HG02981 (cell line): ENCODE measurements around the gene FRAS1.
"Not testable (repeated sequence)": the region's sequence is repeated elsewhere in the genome, so short reads cannot be mapped to it uniquely, and the experiment has no call there.

Experiments used
- ATAC-seq: cut with Tn5 transposase; IDR thresholded peaks from one replicate; pipeline ENCODE4 v1.9.1; 2021; ENCODE audit warnings: mild to moderate bottlenecking, moderate library complexity; ENCODE audit not compliant: unreplicated experiment

The FRAS1 gene, protein sequence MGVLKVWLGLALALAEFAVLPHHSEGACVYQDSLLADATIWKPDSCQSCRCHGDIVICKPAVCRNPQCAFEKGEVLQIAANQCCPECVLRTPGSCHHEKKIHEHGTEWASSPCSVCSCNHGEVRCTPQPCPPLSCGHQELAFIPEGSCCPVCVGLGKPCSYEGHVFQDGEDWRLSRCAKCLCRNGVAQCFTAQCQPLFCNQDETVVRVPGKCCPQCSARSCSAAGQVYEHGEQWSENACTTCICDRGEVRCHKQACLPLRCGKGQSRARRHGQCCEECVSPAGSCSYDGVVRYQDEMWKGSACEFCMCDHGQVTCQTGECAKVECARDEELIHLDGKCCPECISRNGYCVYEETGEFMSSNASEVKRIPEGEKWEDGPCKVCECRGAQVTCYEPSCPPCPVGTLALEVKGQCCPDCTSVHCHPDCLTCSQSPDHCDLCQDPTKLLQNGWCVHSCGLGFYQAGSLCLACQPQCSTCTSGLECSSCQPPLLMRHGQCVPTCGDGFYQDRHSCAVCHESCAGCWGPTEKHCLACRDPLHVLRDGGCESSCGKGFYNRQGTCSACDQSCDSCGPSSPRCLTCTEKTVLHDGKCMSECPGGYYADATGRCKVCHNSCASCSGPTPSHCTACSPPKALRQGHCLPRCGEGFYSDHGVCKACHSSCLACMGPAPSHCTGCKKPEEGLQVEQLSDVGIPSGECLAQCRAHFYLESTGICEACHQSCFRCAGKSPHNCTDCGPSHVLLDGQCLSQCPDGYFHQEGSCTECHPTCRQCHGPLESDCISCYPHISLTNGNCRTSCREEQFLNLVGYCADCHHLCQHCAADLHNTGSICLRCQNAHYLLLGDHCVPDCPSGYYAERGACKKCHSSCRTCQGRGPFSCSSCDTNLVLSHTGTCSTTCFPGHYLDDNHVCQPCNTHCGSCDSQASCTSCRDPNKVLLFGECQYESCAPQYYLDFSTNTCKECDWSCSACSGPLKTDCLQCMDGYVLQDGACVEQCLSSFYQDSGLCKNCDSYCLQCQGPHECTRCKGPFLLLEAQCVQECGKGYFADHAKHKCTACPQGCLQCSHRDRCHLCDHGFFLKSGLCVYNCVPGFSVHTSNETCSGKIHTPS (N-terminal part only)

GRCh38 chr4:78057135-78057599, at the start of gene FRAS1:
FRAS1 (plus strand) TSS chr4:78057323; CDS start chr4:78058010, 687 bp downstream.
- ATAC-seq = peak; percentile 33

GRCh38 chr4:78011003-78011402, 46.1 kb upstream of the FRAS1 start:
- not testable (repeated sequence) for ATAC-seq

DNA sequence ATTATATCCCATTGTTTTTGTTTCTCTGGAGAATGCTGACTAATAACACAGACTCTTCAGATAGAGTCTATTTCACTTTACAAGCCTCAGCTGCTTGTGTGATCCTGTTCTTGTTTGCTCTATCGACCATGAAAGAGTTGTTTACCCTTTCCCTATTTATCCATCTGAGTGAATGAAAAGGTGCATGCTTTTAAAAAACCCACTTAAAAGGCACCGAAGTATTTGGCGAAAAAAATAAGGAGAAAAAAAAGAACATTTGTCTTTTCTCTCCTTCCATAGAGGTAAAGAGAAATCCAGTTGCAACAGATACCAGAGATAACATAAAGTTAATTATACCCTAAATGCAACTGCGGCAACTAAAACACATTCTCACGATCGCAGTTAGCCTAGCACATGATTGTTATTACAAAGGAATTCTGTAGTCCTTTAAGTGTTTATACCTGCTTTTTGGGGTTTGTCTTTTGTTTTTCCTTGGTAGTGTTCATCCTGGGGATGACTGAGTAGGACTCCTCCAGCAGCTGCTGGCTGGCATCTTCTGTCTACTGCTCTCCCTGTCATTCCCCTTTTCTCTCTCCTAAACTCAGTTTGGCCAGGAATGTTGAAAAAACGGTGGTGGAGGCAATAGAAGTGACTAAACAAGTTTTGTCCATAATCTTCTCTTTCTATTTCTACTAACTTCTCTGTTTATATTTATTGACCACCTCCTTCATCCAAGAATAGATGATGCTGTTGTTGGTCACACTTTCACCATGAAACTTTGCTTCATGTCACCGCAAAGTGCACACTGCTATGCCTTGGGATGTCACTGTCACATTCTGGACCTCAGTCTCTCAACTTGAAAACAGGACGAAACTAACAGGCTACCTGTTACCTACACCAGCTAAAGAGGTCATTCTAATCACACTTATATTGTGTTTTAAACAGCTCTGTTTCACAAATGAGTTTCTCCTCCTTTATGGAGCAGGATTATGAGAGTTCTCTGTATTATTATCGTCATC, 41.9 kb upstream of the FRAS1 start:
- no peak for ATAC-seq

DNA sequence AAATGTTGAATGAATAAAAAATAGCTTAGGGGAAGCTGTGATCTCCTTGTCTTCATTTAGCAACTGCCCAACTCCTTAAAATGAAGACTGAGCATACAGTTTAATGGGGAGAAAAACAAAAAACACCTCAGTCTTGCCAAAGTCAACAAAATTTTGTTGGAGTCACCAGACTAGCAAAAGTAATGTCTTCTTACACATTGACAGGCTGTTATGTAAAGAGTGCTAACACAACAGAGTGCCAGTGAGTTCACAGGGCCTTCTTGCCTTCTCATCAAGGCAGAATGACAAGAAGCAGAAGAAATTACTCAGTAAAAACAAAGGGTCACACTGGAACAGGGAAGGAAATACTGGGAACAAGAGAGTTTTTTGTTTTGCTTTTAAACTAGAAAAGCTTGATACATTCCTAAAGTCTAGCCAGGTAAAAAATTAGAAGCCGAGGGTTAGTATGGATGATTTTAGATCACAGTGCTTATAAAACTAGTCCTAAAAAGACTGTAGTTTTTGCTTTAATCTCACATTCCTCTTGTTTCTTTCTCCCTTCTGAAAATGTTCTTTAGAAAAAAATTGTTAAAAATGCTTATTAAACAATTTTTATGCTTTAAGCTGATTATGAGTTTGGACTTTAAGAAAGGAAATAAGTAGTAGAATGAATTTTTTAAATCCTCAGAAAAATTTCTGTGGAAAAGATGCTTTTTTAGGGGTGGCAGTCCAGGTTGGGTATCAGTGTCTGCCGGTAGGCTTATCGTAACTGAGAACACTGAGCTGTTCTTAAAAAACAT, 38.7 kb upstream of the FRAS1 start:
- ATAC-seq = no peak

GRCh38 chr4:78019414-78019813, 37.7 kb upstream of the FRAS1 start:
- ATAC-seq = no peak

DNA sequence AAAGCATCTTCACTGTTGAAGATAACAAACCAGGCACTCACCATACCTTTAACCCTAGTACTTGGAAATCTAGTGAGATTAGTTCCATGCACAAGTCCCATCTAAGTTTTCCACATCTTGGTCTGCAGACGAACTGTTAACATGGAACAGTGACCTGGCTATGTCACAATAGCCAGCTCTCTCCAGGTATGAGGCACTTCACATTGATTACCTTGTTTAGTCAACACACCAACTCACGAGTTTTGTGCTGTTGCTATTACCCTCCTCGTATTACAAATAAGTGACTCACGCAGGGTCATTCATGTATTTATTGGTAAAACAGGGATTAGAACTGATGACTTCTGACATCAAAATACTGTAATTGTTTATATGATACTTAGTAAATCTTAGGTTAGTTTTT, 36.4 kb upstream of the FRAS1 start:
- ATAC-seq = no peak

DNA sequence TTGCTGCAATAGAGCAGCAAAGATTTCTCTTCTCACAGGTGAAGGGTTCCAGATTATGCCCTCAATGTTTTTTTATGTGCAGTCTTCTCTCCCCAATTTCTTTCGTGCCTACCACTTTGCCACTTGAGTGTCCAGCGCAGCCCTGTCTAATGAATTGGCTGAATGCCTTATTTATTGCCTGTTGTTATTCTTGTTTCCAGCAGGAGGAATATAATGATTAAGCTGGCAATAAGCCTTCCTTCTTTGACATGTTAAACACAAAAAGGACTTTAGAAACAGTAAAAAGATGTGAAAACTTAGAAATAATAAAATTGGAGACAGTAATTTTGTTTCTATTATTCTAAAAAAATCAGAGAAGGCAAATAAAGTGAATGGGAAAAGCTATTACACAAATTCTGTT, 34.6 kb upstream of the FRAS1 start:
- no peak for ATAC-seq

- no peak for ATAC-seq
Measured at GRCh38 chr4:78024085-78024484, 33.0 kb upstream of the FRAS1 start.

GRCh38 chr4:78024576-78025091, 32.5 kb upstream of the FRAS1 start:
- no peak for ATAC-seq

- ATAC-seq = no peak
Measured at GRCh38 chr4:78031417-78031950, 25.6 kb upstream of the FRAS1 start.

DNA sequence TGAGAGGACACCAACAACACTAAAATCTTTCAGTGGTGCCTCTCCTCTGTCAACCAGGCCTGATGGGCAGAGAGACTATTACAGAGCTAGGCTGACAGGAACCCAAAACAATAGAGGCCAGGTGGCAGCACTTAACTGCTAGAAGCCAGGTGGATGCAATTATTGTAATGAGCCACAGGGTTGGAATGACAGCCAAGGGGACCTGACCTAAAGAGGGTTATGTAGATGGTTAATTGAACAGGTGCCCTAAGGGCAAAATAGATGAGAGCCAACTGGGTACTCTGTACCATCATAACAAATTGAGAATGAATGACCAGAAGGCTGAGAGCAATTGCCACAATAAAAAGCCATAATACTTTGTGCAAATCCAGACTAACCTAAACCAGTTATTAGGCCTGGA, 24.7 kb upstream of the FRAS1 start:
- ATAC-seq = no peak

DNA sequence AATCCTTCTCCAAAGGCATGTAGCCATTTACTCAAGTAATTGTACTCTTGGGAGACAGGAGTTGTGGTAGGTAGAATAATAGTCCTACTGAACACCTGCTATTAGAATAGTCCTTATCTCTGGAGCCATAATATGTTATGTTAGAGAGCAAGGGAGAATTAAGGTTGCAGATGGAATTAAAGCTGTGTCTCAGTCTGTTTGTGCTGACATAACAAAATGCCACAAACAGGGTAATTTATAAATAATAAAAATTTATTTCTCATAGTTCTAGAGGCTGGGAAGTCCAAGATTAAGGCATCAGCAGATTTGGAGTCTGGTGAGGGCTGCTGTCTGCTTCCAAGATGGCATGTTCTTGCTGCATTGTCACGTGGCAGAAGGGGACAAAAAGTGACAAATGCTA, 24.2 kb upstream of the FRAS1 start:
- ATAC-seq = no peak

DNA sequence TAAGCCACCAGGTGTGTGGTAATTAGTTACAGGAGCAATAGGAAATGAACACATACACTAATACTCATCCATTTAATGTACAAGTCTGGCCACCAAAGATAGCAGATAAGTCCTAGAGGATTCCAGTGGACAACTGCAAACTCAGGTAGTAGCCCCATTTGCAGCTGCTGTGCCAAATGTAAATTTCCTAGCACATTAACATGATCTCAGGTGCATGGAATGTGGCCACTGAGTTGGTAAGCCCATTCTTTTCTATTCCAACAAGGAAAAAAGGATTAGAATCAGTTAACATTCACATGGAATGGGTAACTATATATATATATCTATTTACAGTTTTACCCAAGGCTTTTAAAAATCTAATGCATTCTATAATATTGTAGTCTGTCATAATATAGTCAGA, 23.3 kb upstream of the FRAS1 start:
- no peak for ATAC-seq

GRCh38 chr4:78038704-78039103, 18.4 kb upstream of the FRAS1 start:
- ATAC-seq = no peak

DNA sequence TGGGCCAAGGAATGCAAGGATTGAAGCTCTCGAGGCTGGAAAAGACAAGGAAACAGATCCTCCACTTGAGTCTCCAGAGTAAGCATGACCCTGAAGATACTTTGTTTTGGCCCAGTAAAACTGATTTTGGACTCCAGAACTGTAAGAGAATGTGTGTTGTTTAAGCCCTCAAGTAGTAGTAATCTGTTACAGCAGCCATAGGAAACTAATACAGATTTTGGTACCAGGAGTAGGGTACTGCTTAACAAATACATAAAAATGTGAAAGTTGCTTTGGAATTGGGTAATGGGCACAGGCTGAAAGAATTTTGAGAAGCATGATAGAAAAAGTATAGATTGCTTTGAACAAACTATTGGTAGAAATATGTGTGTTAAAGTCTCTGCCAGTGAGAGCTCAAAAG, 17.4 kb upstream of the FRAS1 start:
- ATAC-seq = no peak

DNA sequence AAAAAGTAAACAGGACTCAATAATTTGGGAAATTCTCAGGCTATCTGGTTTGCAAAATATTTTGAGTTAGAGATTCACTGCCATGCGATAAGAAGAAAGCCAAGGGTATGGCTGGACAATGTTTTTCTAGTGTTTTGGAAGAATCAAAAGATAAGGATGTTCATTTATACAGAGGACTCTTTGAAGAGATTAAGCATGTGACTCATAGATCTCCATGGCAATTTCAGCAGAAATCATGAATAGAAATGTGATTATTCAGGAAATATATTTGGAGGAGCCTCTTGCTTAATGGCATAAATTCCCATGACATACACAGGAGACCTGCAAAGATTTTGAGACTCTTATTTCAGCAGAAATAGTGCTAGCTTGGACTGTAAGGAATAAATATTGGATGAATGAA, 16.7 kb upstream of the FRAS1 start:
- ATAC-seq = no peak

GRCh38 chr4:78047366-78047765, 9.8 kb upstream of the FRAS1 start:
- ATAC-seq = no peak

DNA sequence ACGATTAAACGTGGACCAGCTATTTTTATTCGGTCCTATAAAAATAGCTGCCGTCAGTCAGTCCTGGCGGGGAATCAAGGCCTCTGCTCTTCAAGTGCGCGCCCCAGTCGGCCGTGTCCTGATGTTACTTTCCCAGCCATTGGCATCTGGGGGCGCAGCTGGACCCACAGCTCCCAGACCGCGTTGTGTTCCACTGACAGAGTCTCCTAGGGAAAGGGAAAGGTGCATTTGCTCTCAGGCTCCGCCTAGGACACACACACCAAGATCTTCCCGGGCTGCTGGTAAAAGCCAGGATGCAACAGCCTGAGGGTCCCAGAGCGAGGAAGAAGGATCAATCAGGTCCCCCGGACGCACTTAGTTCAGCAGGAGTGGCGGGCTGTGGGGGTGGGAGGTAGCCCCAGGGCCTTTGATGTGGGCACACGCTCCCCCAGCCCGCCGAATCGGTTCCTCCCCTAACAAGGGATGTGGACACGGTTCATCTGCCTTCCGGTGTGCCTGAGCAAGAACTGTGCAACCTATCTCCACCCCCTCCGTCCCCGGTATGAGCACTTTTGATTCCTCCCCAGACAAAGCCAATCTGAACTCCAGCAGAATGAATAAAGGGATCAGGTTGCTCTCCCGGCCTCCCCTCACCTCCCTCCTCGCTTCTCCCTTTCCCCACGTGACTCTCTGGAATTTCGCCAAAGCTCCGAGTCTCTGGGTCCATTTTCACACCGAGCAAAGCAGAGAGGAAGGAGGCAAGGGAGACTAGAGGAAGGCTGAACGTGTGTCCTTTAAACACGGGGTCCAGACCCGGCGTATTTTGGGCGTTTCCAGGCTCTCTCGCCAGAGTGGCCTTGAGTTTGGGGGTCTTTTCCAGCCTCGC, 626 bp upstream of the FRAS1 start:
- peak; percentile 63 for ATAC-seq
